AML-193 (cell line): ENCODE measurements around the gene LDLRAD4.

Source experiments
- DNase-seq, 2 experiments: peaks; one replicate each; lab custom pipeline; 2025; lab: John Stamatoyannopoulos, UW

The LDLRAD4 gene

GRCh38 chr18:13309031-13309747, 90.6 kb downstream of the LDLRAD4 start:
- DNase-seq = no peak

DNA sequence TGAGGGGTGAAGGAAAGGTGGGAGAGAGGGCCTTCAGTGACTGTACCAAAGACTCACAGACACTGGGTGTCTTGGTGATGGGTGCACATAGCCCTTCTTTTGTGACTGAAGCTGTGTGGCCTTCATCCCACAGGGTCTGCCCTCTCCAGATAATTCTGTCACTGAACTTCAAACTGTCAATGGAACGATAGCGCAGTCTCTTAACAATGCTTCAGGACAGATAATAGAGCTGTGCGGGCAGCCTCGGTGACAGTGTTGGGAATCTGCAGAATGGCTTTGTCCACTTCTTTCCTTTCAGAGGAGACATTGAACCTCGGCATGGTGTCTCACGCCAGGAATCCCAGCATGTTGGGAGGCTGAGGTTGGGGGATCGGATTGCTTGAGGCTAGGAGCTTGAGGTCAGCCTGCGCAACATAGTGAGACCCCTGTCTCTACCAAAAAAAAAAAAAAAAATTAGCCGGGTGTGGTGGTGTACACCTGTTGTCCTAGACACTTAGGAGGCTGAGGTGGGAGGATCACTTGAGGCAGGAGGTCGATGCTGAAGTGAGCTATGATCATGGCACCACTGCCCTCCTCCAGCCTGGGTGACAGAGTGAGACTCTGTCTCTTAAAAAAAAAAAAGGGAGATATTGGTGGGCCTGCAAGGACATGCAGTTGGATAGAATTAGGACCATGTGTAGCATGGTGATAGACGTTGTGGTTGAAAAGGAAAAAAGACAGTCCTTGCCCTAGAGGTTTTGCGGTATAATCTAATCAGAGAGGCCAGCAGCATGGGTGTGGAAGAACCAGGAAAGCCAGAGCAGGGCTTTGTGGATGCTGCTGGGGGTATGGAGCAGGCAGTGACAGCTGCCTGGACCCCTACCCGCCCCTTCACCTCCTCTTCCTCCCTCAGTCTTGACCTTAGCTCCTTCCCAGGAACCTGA, 91.4 kb downstream of the LDLRAD4 start:
- DNase-seq = no peak

DNA sequence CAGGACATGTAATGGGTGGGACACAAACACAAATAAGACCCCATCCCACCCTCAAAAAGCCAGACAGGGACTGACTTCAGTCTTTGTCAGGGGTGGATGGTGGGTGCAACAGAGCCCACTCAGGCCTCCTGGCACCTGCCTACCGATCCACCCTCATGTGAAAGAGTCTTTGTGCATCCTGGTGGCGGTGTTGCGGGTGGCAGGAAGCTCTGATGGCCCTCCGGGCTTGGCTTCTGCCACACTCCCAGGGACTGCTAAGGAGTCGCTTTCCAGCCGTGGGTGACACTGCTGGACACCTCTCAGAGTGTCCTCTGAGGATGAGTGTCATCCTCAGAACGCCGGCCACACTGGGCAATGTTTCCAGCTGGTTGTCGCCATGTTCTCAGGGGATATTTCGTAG, 92.6 kb downstream of the LDLRAD4 start:
- DNase-seq = no peak

DNA sequence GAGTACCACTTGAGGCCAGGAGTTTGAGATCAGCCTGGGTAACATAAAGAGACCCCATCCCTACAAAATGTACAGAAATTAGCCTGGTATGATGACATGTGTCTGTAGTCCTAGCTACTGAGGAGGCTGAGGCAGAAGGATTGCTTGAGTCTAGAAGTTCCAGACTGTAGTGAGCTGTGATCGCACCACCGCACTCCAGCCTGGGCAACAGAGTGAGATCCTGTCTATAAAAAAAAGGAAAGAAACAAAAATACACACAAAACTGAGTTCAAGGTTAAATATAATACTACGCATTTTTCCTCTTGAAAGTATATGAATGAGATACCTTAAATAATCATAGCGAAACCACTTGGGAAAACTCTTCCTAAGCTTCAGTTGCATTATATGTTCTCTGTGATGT, 94.0 kb downstream of the LDLRAD4 start:
- DNase-seq = no peak

GRCh38 chr18:13313006-13313686, 94.6 kb downstream of the LDLRAD4 start:
- no peak for DNase-seq

- no peak for DNase-seq
Observed at GRCh38 chr18:13315000-13315399, 96.4 kb downstream of the LDLRAD4 start.

- no peak for DNase-seq
Observed at GRCh38 chr18:13316063-13316462, 97.5 kb downstream of the LDLRAD4 start.

DNA sequence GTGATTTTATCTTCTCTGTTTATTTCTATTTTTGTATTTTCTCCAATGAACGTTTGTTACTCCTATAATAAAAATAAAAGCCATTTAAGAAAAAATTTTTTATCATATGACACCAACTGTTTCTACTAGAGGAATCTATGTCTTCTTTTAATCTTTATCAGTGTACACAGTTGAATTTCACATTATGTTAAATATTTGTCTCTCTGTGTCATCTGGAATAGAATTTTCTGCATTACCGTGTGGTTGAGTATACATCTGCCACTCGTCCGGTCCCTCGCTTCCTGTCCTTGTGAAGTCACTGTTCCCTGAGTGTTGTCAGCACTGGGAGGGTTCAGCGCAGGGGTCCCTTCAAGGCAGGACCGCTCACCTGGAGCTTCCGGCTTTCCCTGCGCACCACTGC, 99.2 kb downstream of the LDLRAD4 start:
- DNase-seq = no peak

DNA sequence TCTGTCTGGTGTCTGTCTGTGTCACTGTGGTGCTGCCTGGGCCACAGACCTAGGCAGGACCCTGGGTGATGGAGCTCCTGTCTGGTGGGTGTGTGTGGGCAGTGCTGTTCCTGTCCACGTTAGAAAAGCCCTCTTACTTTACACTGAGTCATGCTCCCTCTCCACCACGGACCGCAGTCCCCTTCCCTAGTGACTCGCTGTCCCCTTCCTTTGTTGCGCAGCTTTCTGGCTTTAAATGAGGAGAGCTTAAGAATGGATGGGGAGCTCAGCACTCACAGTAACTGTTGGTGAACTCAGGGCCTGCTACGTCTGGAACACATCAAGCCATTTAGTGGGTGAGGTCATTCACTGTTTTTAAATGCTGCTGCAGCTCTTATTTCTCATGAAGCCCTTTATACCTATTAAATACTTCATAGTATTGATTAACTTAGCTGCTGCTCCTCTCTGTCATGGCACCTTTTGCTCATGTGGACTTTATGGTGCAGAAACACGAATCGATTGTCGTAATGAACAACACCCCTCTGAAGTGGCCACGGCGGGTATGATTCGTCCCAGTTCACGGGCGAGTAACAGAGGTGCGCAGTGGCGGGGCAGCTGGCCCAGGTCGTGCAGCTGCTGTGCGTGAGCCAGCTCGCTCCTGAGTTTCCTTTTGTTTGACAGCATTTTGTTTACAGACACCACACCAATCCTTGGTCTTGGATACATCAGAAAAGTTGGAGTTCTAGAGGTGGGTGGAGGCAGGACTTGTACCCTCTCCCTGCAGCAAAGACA, 100.4 kb downstream of the LDLRAD4 start:
- no peak for DNase-seq

GRCh38 chr18:13319629-13320028, 101.1 kb downstream of the LDLRAD4 start:
- no peak for DNase-seq

GRCh38 chr18:13320096-13320495, 101.5 kb downstream of the LDLRAD4 start:
- no peak for DNase-seq

GRCh38 chr18:13320891-13321425, 102.4 kb downstream of the LDLRAD4 start:
- DNase-seq = no peak

DNA sequence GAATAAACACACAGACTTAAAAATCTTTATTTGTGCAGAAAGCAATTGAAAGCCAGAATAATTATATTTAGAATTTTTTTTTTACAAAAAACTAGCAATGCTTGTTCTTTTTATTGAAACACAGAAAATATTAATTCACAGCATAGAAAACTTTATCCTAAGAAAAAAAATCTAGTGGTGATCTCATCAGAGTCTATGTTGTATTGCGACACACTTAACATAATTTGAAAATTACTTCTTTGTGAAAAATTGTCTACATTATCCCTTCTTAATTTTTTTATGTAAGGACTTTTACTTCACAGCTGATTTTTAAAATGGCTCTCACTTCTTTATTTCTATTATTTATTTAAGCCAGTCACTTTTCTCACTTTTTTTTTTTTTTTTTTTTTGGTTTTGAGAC, 103.4 kb downstream of the LDLRAD4 start:
- DNase-seq = peak in 1 of 2 experiments; percentile 5

DNA sequence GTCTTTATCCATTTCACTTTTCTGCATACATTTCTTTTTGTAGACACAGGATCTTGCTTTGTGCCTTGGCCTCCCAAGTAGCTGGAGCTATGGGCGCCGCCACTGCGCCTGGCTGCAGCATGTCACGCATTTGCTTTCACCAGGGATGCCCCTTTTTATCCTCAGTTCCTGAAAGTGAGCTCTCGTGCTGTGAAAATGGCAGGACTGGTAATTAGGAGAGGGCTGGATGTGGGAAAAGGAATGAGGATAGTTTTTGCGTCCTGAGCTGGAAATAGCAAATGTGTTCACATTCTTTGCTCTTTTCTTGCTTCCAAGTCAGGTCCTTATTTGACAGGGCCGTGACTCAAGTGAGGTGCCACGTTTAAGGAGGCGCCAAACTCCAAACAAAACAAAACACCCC, 104.6 kb downstream of the LDLRAD4 start:
- no peak for DNase-seq

- DNase-seq = no peak
Observed at GRCh38 chr18:13324880-13325279, 106.3 kb downstream of the LDLRAD4 start.

- no peak for DNase-seq
Observed at GRCh38 chr18:13328213-13328612, 109.7 kb downstream of the LDLRAD4 start.

DNA sequence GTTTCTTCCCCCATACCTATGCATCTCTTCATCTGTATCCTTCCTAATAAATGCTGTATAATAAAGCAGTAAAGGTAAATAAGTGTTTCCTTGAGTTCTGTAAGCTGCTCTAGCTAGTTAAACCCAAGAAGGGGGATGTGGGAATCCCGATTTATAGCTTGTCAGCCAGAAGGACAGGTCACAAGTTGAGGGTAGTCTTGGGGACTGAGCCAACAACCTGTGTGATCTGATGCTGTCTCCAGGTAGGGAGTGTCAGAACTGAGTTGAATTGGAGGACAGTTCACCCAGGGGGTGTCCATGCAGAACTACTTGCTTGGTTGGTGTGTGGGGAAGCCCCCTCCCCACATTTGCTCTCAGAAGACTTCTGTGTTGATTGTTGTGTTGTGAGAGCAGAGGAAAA, 112.4 kb downstream of the LDLRAD4 start:
- no peak for DNase-seq

GRCh38 chr18:13331846-13332245, 113.3 kb downstream of the LDLRAD4 start:
- no peak for DNase-seq

DNA sequence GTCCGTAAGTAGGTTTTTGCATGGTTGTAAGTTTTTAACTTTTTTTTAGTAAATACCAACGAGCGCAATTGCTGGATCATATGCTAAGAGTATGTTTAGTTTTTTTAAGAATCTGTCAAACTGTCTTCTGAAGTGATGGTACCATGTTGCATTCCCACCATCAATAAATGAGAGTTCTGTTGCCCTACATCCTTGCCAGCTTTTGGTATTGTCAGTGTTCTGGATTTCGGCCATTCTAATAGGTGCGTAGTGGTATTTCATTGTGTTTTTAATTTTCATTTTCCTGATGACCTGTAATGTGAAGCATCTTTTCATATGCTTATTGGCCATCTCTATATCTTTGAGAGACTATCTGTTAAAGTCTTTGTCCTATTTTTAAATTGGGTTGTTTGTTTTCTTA, 114.3 kb downstream of the LDLRAD4 start:
- no peak for DNase-seq

- no peak for DNase-seq
Observed at GRCh38 chr18:13335903-13336302, 117.3 kb downstream of the LDLRAD4 start.

- no peak for DNase-seq
Observed at GRCh38 chr18:13336841-13337240, 118.3 kb downstream of the LDLRAD4 start.

- DNase-seq = no peak
Observed at GRCh38 chr18:13337369-13337768, 118.8 kb downstream of the LDLRAD4 start.
